Smooth muscle cell (in vitro differentiated cells): ENCODE measurements around the gene SCAPER. TPM values are rescaled to one million over a fixed set of nuclear protein-coding genes. Genes with fewer than 3 reads are reported as not detected.

Experiments used
- DNase-seq: peaks from one replicate; lab custom pipeline; 2025; ENCODE audit not compliant: unreplicated experiment; lab: John Stamatoyannopoulos, UW
- H2AFZ ChIP-seq: fragments of 200-600 bp; sonication (generic); 2 replicates; pipeline ENCODE4 v1.6.0; 2016; ENCODE audit warnings: antibody characterized with exemption, low read depth, mild to moderate bottlenecking
- H3F3A ChIP-seq: fragments of 200-600 bp; sonication (generic); 2 replicates; pipeline ENCODE4 v1.6.0; 2017; ENCODE audit warnings: antibody characterized with exemption, low read depth
- H3K27ac ChIP-seq: fragments of 200-600 bp; sonication (generic); 2 replicates; pipeline ENCODE4 v1.5.1; 2016; ENCODE audit warnings: low read depth, mild to moderate bottlenecking
- H3K27me3 ChIP-seq: fragments of 200-600 bp; sonication (generic); 2 replicates; pipeline ENCODE4 v1.6.1; 2016; ENCODE audit warnings: low read depth, mild to moderate bottlenecking
- H3K36me3 ChIP-seq: fragments of 200-600 bp; sonication (generic); 2 replicates; pipeline ENCODE4 v1.5.1; 2016; ENCODE audit warnings: low read depth
- H3K4me1 ChIP-seq: fragments of 200-600 bp; sonication (generic); 2 replicates; pipeline ENCODE4 v1.5.1; 2016; ENCODE audit warnings: low read depth
- H3K4me2 ChIP-seq: fragments of 200-600 bp; sonication (generic); 2 replicates; pipeline ENCODE4 v1.6.0; 2016; ENCODE audit warnings: mild to moderate bottlenecking
- H3K4me3 ChIP-seq: fragments of 200-600 bp; sonication (generic); 2 replicates; pipeline ENCODE4 v1.5.1; 2016; ENCODE audit warnings: mild to moderate bottlenecking
- H3K79me2 ChIP-seq: fragments of 200-600 bp; sonication (generic); 2 replicates; pipeline ENCODE4 v1.6.0; 2016; ENCODE audit warnings: low read depth, mild to moderate bottlenecking
- H3K9ac ChIP-seq: fragments of 200-600 bp; sonication (generic); 2 replicates; pipeline ENCODE4 v1.6.0; 2016; ENCODE audit warnings: low read depth
- H3K9me3 ChIP-seq: fragments of 200-600 bp; sonication (generic); replicated peaks from 2 replicates; pipeline ENCODE4 v1.5.1; 2016; ENCODE audit warnings: low read depth
- H4K20me1 ChIP-seq: fragments of 200-600 bp; sonication (generic); 2 replicates; pipeline ENCODE4 v1.6.0; 2016; ENCODE audit warnings: low read depth
- WGBS: methylation state at CpG from one replicate; pipeline ENCODE4 v1.1.7; 2016; ENCODE audit warnings: low lambda C conversion rate; 5-methylcytosine and 5-hydroxymethylcytosine counted together
- polyA plus RNA-seq: library from polyadenylated mRNA; unstranded; fragments of >200 nt; fragmentation: Nextera tagmentation; extraction: Ambion mirVana; gene quantifications from 2 replicates; pipeline ENCODE4 v1.2.1, GENCODE V29; 2016
- total RNA-seq: library from RNA; depleted of rRNA; stranded (reverse); fragments of >200 nt; gene quantifications from 2 replicates; pipeline ENCODE4 v1.2.3, GENCODE V29; 2014
- TF ChIP-seq, protein P1 (sequence below): fragments of 200-600 bp; sonication (generic); IDR thresholded peaks from 2 replicates; pipeline ENCODE4 v1.5.1; 2017; ENCODE audit warnings: borderline replicate concordance, mild to moderate bottlenecking, antibody characterized with exemption; ENCODE audit not compliant: insufficient read depth, poor library complexity, severe bottlenecking

Gene SCAPER
- total and polyA plus RNA-seq, 2 experiments from 2014 or later: 6.6 to 34.3 TPM

DNA sequence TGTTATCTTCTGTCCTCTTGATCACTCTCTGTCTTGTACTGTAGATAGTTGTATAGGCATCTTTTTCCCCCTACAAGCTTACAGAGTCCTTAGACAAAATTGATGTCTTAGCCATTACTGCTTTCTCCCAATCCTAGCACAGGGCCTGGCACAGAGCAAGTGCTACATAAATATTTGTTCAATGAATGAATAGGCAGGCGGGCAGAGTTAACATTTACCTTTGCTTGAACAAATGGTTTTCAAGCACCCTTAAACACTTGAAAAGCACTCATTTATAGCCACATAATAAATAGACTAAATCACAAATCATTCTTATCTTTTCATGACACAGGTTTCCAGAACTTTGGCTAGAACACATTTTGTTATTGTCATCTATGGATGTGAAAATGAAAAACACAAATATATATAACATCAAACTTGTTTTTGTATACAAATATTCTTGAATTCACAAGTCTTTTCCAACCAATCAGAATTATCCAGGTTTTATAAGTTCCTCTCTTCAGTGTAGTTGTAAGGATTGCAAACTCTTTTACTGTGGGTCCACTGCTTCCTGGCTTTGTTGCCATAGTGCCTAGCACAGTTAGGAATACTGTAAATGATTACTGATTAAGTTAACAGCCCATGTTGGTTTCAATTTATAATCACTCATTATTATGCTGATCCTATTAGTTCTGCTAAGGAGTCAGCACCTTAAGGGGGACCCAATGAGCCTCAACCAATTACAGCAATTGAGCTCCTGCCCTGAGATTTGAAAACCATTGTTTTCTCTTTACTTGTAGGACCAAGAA, 506.6 kb downstream of the SCAPER start:
- H3K9me3 ChIP-seq: no peaks in the 10 kb centered on the region
- no peaks in the 10 kb centered on the region for H4K20me1 ChIP-seq
- no peaks in the 10 kb centered on the region for H3K36me3 ChIP-seq
- no peaks in the 10 kb centered on the region for H3K27me3 ChIP-seq
- H3K9ac ChIP-seq: no peak overlapping the region
- no peaks in the 10 kb centered on the region for H3F3A ChIP-seq
- TF ChIP-seq, protein P1, sequence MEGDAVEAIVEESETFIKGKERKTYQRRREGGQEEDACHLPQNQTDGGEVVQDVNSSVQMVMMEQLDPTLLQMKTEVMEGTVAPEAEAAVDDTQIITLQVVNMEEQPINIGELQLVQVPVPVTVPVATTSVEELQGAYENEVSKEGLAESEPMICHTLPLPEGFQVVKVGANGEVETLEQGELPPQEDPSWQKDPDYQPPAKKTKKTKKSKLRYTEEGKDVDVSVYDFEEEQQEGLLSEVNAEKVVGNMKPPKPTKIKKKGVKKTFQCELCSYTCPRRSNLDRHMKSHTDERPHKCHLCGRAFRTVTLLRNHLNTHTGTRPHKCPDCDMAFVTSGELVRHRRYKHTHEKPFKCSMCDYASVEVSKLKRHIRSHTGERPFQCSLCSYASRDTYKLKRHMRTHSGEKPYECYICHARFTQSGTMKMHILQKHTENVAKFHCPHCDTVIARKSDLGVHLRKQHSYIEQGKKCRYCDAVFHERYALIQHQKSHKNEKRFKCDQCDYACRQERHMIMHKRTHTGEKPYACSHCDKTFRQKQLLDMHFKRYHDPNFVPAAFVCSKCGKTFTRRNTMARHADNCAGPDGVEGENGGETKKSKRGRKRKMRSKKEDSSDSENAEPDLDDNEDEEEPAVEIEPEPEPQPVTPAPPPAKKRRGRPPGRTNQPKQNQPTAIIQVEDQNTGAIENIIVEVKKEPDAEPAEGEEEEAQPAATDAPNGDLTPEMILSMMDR: no peak
- H2AFZ ChIP-seq: no peak overlapping the region
- WGBS: 100% methylated on average over 1 of the region's 1 CpG
- no peaks in the 10 kb centered on the region for H3K79me2 ChIP-seq
- H3K4me1 ChIP-seq: peaks cover 24% of the 10 kb centered on the region
- no peak overlapping the region for H3K4me3 ChIP-seq
- no peak overlapping the region for H3K27ac ChIP-seq
- no peak for DNase-seq
- no peak overlapping the region for H3K4me2 ChIP-seq

DNA sequence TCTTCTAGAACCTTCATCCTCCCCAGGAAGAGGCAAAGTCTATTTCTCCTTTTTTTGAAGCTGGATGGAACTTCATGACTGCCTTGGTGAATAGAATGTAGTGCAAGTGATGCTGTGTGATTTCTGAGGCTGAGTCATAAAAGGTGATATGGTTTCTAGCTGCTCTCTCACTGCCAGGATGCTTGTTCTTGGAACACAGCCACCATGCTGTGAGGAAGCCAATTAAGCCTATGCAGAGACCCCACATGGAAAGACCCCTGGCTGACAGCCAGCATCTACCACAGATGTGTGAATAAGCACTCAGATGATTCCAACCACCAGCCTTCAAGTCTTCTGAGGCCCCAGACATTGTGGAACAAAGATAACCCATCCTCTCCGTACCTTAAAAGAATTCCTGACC, 511.5 kb downstream of the SCAPER start:
- WGBS: 90% methylated on average over 1 of the region's 1 CpG

DNA sequence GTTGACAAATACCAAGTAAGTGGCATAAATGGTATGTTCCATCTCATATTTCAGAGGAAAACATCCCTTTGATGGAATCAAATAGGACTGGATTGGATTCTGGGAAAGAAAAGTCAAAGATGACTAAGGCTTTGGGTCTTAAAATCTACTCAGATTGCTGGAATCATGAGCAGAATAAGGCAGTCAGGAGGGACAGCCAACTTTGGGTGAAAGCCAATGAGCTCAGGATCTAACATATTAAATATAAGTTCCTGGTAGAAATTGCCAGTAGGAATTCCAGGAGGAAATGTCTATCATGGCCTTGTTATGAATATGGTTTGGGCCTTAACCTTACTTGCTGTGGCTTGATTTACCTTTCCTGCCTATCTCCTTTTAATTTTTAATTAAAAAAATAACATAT, 513.3 kb downstream of the SCAPER start:
- Histone ChIP-seq H3K4me1 (no peaks in the 10 kb centered on the region), H3K9me3 (no peaks in the 10 kb centered on the region), H3K27me3 (no peaks in the 10 kb centered on the region), H3K4me2 (no peak overlapping the region), H3F3A (no peaks in the 10 kb centered on the region), H3K27ac (no peak overlapping the region), H4K20me1 (no peaks in the 10 kb centered on the region), H3K9ac (no peak overlapping the region), H2AFZ (no peak overlapping the region), H3K79me2 (no peaks in the 10 kb centered on the region), H3K4me3 (no peak overlapping the region), H3K36me3 (no peaks in the 10 kb centered on the region)
- no peak for DNase-seq
- TF ChIP-seq, protein P1: no peak

More for the DNA sequence above, 511.5 kb downstream of the SCAPER start:
- Histone ChIP-seq H3K79me2 (no peaks in the 10 kb centered on the region), H3K36me3 (no peaks in the 10 kb centered on the region), H3K4me1 (peaks cover 7% of the 10 kb centered on the region), H3K4me2 (no peak overlapping the region), H4K20me1 (no peaks in the 10 kb centered on the region), H2AFZ (no peak overlapping the region), H3K4me3 (no peak overlapping the region), H3K9ac (no peak overlapping the region), H3K9me3 (no peaks in the 10 kb centered on the region), H3F3A (no peaks in the 10 kb centered on the region), H3K27me3 (no peaks in the 10 kb centered on the region), H3K27ac (no peak overlapping the region)
- no peak for DNase-seq
- TF ChIP-seq, protein P1: no peak

DNA sequence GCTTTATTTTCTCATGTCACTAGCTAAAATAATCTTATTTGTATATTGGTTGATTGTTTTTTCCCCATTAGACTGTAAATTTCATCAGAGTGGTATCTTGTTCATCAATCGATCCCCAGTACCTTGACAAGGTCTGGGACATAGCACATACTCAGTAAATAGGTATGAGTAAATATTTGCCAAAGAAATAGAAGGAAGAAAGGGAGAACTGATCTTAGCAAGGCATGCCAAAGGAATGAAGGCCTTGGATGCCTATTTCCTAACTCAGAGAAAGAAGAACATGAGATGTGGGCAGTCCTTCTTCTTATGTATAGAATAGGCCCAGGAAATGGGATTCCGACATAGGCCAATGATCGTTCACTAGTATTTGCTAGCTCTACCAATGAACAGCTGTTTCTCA, 513.8 kb downstream of the SCAPER start:
- Histone ChIP-seq H3K36me3 (no peaks in the 10 kb centered on the region), H3K4me3 (no peak overlapping the region), H3K27ac (no peak overlapping the region), H3K4me1 (no peaks in the 10 kb centered on the region), H3K9ac (no peak overlapping the region), H3K9me3 (no peaks in the 10 kb centered on the region), H3K4me2 (no peak overlapping the region), H3F3A (no peaks in the 10 kb centered on the region), H4K20me1 (no peaks in the 10 kb centered on the region), H3K27me3 (no peaks in the 10 kb centered on the region), H3K79me2 (no peaks in the 10 kb centered on the region), H2AFZ (no peak overlapping the region)
- TF ChIP-seq, protein P1: no peak
- whole genome bisulfite sequencing: 95% methylated on average over 3 of the region's 3 CpGs
- no peak for DNase-seq
